Measurements from ENCODE around the gene DDX60.
"Not testable (repeated sequence)": the region's sequence is repeated elsewhere in the genome, so short reads cannot be mapped to it uniquely, and the experiment has no call there.

The DDX60 gene, protein sequence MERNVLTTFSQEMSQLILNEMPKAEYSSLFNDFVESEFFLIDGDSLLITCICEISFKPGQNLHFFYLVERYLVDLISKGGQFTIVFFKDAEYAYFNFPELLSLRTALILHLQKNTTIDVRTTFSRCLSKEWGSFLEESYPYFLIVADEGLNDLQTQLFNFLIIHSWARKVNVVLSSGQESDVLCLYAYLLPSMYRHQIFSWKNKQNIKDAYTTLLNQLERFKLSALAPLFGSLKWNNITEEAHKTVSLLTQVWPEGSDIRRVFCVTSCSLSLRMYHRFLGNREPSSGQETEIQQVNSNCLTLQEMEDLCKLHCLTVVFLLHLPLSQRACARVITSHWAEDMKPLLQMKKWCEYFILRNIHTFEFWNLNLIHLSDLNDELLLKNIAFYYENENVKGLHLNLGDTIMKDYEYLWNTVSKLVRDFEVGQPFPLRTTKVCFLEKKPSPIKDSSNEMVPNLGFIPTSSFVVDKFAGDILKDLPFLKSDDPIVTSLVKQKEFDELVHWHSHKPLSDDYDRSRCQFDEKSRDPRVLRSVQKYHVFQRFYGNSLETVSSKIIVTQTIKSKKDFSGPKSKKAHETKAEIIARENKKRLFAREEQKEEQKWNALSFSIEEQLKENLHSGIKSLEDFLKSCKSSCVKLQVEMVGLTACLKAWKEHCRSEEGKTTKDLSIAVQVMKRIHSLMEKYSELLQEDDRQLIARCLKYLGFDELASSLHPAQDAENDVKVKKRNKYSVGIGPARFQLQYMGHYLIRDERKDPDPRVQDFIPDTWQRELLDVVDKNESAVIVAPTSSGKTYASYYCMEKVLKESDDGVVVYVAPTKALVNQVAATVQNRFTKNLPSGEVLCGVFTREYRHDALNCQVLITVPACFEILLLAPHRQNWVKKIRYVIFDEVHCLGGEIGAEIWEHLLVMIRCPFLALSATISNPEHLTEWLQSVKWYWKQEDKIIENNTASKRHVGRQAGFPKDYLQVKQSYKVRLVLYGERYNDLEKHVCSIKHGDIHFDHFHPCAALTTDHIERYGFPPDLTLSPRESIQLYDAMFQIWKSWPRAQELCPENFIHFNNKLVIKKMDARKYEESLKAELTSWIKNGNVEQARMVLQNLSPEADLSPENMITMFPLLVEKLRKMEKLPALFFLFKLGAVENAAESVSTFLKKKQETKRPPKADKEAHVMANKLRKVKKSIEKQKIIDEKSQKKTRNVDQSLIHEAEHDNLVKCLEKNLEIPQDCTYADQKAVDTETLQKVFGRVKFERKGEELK (N-terminal part only)

DNA sequence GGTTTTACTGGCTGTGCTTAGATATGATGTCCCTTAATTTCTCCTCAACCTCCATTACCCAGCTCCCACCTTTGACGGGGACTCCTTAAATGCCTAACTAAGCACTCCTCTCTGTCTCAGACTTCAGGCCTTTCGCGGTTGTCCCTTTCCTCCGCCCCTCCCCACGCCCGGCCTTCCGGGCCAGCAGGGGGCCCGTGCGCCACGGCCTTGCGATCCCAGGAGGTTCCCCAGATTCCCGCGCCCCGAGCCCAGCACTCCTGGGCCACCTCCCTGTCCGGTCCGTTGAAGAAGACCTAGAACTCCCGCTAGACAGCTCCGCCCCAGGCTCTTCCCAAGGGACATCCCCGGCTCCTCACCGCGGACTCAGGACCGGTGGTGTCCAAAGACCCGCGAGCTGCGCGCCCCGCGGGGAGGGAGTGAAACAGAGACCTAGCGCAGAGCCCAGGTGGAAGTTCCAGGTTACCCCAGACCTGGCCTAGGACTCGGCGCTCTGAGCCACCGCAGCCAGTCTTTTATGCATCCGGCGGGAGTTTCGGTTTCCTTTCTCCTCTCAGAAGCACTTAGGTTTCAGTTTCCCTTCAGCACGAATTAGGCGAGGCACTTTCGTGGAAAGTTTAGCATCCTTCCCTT is at the start of gene DDX60:
Gene DDX60 (minus strand): TSS at position 487 of the 630 bp plus-strand sequence. CDS start 7,493 bp downstream, outside the sequence.
- peak; percentile 92 for DNase-seq (ENCODE audit: low read depth)

DNA sequence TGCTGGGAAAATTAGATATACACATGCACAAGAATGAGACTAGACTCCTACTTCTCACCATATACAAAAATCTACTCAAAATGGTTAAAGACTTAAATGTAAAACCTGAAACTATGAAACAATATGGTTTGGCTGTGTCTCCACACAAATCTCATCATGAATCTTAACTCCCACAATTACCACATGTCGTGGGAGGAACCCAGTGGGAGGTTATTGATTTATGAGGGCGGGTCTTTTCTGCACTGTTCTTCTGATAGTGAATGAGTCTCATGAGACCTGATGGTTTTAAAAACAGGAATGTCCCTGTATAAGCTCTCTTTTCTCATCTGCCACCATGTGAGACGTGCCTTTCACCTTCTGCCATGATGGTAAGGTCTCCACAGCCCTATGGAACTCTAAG is 48.5 kb upstream of the DDX60 start:
- no peak for DNase-seq (ENCODE audit: low read depth)

DNA sequence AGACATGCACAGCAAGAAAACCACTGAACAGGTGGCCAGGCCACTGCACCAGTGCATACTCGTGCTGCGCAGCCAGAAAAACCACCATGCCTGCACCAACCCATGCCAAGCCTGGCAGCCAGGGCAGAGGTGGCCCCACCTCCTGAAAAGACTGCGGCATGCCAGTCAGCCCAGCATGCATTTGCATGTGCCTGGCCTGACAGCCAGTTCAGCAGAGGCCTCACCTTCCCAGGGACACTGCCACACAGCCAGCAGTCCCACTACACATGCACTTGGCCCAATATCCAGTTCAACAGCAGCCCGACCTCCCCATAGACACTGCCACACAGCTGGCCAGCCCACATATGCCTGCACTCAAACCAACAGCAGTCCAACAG is 43.5 kb upstream of the DDX60 start:
- no peak for DNase-seq (ENCODE audit: low read depth)

DNA sequence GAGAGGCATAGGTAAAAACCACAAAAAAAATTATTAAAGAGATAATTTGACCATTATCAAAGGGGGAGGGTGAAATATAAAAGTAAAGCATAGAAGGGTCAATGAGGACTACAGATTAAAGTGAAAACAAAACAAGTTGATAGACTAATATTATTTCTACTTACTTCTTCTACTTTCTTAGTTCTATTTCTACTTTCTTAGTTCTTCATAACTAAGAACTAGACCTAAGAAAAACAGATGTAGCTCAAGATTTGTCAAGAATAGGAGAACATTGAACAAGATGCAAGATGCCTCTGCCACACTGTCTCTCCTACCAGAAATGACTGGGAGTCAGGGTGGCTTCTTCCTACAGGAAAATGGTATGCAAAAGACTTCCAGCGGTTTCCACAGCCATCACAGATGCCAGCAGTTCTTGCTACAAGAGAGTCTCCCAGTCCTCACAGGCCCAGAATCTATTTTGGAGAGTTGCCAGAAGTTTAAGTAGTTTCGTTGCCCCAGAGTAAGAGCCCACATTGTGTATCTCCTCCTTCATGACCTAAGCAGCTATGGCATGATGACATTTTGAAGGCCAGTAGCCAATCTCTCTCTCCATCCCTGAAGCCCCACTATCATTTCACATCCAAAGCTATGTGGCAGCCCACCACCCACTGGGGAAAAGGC is 42.9 kb upstream of the DDX60 start:
- no peak for DNase-seq (ENCODE audit: low read depth)

DNA sequence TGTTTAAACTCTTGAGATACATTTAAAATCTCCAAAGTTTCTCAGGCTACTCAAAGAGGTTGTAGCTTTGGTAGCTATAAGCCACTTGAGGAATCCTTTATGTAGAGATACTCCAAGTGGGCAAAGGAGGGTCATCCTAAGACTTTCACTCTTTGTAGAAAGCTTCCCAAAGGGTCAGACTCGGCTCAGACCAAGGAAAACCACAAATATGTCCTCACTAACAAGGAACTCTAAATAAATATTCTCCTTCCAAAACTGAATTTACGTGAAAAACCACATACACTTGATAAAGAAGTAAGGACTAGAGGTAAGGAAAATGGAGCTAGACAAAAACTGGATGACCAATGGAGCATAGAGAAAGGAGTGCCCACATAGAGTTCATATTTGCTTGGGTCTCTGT is 41.7 kb upstream of the DDX60 start:
- no peak for DNase-seq (ENCODE audit: low read depth)

DNA sequence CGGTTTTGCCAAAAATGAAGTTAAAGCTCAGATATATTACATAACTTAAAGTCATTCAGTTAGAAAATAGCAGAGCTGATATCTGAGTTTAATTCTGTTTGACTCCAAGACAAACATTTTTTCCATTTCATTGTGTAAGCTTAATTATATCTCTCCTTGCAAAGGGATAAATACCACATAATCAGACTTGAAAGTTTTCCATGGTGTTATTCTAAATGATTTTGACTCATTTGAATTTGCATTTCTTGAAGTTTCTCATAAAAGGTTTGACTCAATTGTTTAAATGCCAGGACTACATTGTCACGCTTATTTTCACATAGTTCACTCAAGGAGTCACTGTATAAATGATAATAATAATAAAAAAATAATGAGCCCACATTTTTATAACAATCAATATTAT is 39.4 kb upstream of the DDX60 start:
- DNase-seq (ENCODE audit: low read depth) = no peak

DNA sequence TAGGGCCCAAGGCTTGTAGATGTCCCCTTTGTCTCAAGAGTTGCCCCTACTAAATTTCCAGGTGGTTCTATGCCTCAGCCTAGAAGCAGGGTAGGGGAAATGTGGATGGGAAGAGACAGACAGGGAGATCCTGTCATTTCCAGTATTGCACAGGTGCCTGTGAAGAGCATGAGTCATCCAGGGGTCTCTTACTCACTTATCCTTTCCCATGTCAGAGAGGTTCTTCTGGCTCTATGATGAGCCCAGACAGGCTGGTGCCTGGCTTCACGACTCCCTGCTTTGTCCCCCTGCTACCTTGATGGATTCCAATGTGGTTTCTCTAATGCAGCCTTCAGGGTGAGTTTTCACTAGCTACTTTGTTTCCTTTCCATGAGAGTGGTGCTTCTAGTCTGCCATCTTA is 35.2 kb upstream of the DDX60 start:
- peak; percentile 15 for DNase-seq (ENCODE audit: low read depth)

DNA sequence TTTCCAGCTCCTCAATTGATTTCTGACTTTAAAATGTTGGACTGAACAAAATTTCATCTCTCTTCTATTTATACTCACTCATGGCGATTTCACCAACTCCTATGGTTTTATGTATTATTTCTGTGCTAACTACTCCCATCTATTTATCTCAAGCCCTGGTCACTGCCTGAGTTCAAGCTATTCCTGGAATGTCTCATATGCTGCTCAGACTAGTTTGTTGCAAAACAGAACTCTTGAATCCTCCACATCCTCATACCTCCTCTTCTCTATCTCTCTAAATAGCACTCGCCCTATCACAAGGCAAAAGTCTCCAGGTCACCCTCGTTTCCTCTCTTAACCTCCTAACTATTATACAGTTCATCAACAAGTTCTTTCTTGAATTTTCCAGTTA is 19.0 kb upstream of the DDX60 start:
- no peak for DNase-seq (ENCODE audit: low read depth)

DNA sequence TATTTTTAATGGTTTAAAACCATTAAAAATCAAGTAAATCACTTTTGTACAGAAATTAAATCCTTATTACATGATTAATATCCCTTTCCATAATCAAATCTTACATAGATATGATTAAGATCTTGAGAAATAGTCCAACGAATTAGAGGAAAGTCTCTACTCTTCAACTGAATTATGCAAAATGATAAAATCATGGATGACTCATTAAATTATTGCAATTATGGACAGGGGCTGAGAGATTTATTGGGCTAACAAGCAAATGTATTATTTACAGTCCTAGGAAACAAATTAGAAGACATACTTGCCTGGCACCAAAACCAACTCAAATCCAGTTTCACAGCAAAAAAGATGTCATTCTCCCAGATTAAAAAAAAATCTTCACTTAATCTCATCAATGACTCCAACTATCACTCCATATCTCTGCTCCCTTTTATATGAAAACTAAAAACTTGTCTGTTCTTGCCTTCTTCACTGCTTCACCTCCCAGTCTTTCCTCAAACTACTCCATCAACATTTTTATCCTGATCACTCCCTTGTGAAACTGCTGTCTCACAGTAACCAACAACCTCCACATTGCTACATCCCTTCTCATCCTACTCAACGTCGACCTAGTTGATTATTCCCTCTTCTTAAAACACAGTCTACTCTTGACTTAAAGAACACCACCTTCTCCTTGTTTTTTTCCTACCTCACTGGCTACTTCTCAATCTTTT is 18.4 kb upstream of the DDX60 start:
- no peak for DNase-seq (ENCODE audit: low read depth)

DNA sequence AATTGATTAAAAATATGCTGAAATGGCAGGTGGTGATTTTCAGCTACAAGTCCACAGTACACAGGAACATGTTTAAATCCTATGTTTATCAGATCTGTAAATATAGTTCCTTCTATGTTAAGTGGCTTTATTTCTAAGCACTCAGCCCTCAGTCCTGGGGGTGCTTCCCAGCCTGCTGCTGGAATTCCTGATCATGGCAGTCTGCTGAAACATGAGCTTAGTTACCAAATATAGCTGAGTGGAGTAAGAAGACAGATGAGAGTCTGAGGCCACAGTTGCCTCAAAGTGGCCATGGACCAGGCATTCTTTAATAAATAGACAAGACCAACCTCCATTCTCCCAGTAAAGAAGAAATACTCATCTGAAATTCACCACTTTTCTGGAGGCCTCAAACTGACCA is 17.1 kb upstream of the DDX60 start:
- no peak for DNase-seq (ENCODE audit: low read depth)

DNA sequence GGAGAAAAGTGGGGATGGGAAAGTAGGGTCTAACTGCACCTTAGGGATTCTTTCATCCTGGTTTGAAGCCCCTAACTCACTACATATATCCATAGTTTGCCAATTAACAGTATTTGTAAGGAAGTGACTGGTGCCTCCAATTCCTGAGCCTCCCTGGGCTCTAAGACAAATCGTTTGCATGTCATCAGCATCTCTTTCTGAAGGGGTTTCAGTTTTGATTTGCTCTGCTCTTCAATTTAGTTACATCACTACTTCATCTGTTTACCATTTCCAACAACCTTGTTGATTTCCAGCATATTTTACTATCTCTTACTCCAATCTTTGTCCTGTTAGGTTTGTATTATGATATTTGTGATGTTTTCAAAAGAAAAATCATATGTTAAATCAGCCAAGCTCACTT is 15.5 kb upstream of the DDX60 start:
- no peak for DNase-seq (ENCODE audit: low read depth)

DNA sequence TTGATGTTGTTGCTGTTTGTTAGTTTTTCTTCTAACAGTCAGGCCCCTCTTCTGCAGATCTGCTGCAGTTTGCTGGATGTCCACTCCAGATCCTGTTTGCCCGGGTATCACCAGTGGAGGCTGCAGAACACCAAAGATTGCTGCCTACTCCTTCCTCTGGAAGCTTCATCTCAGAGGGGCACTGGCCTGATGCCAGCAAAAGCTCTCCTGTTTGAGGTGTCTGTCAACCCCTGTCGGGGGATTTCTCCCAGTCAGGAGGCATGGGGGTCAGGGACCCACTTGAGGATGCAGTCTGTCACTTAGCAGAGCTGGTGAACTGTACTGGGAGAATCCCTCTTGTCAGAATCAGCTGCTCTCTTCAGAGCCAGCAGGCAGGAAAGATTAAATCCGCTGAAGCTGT is 12.0 kb upstream of the DDX60 start:
- DNase-seq (ENCODE audit: low read depth) = not testable (repeated sequence)

DNA sequence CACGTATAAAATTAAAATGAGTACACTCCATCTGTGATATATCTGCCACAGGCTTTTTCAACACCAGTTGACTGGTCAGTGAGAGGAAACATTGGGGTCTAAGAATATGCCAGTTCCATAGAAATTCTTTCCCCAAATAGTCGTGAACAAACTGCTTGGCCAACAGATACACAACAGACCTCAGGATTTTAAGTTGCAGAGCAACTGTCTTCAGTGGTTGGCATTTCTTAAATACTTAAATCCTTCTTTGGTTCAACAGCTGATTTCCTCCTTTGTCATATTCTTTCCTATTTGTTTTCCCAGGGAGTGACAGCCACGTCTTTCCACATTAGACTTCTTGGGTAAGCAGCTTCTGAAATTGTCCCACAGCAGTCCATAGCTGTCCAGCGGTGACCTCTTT is 7.0 kb upstream of the DDX60 start:
- no peak for DNase-seq (ENCODE audit: low read depth)

DNA sequence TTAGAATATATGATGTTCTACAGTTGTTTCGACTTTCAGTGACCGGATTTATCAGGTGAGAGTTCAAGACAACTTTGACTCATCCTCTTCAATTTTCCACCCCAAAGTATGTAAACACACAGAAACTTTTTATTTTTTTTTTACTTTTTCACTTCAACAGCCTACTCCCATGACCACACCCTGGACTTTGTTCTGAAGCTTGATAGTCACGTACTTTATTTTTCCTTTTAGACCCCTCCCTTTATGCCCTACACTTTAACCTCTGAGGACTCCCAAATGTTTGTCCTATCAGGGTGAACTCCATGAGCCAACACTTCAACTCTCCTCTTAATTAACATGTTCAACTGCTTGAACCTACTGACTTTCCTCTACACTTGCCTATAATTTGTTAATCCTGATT is 2.5 kb upstream of the DDX60 start:
- peak; percentile 7 for DNase-seq (ENCODE audit: low read depth)

DNA sequence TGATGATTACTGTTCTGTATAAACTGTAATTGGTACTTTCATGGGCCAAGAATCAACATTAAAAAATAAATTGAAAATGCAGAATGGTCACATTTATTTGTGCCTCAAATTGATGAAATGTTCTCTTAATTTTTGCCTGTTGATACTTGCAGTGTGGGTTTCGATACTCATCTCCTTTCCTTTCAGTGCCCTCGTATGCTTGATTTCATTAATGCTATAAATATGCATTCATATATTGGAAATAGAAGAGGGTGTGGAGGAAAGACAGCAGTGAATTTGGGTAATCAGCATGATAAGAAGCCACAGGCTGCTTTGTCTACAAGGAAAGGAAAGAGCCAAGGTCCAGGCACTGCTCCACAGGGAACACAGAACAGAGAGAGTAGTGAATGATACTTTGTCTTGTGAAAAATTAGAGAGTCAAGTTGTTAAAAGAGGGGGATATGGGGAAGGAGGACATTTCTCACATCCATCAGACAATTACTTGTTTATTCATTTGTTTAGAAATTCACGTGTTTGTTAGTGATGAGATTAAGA is 1.0 kb upstream of the DDX60 start:
- DNase-seq (ENCODE audit: low read depth) = peak; percentile 13

DNA sequence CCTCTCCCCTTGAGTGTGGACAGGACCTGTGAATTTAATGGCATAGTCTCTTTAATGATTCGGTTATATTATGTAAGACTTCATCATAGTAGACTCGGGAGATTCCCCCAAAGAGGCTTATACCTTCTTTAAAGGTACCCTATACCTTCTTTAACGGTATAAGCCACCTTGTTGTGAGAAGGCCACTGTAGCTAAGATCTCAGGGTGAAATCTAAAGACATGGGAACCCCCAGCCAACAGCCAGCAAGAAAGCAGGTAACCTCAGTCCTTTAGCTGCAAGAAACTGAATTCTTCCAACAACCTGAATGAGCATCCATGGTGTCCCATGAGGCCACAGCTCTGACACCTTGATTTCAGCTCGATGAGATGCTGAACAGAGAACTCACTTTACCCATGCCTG is 931 bp downstream of the DDX60 start:
- no peak for DNase-seq (ENCODE audit: low read depth)

DNA sequence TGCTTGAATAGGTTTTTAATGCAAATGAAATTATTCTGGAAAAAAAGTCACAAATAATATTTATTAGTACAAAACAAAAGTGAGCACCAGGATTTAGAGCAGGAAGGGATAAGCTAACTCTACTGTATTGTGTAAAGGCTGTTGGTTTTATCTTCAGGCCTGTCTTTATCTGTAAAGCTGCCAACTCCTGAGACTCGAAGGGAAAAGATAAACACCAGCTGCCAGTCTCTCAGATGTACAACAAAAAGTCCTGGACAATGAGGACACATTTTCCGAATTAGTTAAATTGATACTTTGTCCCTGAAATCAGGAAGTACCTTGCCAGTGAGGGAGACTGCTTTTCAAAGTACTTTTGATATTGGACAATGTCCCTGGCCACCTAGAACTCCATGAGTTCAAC is 8.8 kb downstream of the DDX60 start:
- no peak for DNase-seq (ENCODE audit: low read depth)

DNA sequence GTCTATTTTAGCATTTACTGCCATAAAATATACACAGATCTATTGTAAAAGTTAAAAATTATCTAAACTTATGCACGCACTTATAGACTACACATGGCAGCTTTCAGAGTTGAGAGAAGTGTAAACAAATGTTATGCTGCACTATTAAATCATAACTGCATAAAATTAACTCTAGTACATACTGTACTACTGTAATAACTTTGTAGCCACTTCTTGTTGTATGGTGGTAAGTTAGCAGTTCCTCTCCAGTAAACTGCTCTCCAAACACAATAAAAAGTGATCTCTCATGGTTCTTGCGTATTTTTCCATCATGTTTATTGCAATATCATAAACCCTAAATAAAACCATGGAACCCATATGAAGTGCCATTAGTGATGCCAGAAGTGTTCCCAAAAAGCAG is 9.6 kb downstream of the DDX60 start:
- no peak for DNase-seq (ENCODE audit: low read depth)

DNA sequence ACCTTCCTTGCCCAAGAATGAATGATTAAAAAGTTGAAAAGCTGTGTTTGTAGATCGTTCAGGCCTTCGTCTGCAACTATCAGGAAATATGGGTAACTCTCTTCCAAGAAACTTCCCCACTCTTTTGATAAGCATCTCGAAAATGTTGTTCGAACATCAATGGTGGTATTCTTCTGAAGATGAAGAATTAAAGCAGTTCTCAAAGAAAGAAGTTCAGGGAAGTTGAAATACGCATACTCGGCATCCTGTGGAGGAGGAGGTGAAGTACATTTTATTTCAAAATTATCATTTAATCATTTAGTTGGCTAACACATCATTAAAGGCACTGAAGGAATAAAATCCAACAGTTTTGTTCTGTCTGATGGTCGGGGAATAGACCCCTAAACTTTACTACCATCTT is 12.1 kb downstream of the DDX60 start:
- DNase-seq (ENCODE audit: low read depth) = no peak

DNA sequence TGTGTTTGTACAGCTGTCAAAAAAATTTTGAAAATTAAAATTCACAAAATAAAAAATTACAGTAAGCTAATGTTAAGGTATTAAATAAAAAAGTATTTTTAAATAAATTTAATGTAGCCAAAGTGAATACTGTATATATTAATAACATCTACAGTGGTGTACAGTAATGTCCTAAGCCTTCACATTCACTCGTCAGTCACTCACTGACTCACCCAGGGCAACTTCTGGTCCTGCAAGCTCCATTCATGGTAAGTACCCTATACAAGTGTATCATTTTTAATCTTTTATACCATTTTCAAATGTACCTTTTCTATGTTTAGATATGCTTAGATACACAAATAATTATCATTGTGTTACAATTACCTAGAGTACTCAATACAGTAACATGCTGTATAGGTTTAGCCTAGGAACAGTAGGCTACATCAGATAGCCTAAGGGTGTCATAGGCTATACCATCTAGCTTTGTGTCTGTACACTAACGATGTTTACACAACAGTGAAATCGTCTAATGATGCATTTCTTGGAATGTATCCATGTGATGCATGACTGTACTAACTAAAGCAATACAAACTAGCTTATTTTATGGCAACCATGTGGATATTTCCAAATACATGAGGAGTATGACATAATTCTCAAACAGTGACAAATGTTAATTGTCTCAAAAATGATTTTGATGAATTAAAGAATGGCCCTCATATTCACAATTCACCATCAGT is 13.7 kb downstream of the DDX60 start:
- peak; percentile 97 for DNase-seq (ENCODE audit: low read depth)
